H1 (cell line): Measurements from ENCODE around the gene GYPA. TPM values are rescaled to one million over a fixed set of nuclear protein-coding genes. Genes with fewer than 3 reads are reported as not detected.

Experiments
- GABPA ChIP-seq: IDR thresholded peaks from 2 replicates; pipeline ENCODE4 v1.6.1; 2011; ENCODE audit warnings: mild to moderate bottlenecking, low read length, moderate library complexity, borderline replicate concordance; ENCODE audit not compliant: insufficient read depth
- SIRT6 ChIP-seq: IDR thresholded peaks from one replicate; pipeline ENCODE4 v1.7.1; 2012; ENCODE audit warnings: low read length, inconsistent platforms
- TAF7 ChIP-seq: optimal IDR thresholded peaks from 2 replicates; pipeline ENCODE3; 2011; ENCODE audit warnings: low read depth, mild to moderate bottlenecking, inconsistent platforms, low read length, moderate library complexity, borderline replicate concordance
- polyA plus RNA-seq, 7 experiments: library from polyadenylated mRNA; depleted of rRNA in 3 of 7; stranded (reverse) in 5 of 7; unstranded in 2 of 7; fragments of >200 nt in 5 of 7; fragments of 200-250 nt in 2 of 7; gene quantifications; 1 replicate in 5 of 7; 2 replicates in 1 of 7; 4 replicates in 1 of 7; pipeline versions ENCODE4 v1.2.1 to v1.2.3, GENCODE V29; 2011 to 2013; ENCODE audit warnings: missing spikeins in 2 of 7, mixed read lengths in 2 of 7
- total RNA-seq: library from RNA; stranded (reverse); fragmentation: NEBNext Ultra II Directional; extraction: Animal tissue kit (Norgen Biotek cat#: 25700); gene quantifications from 2 replicates; pipeline ENCODE4 v1.2.1, GENCODE V29; 2021

GYPA gene
- total and polyA plus RNA-seq, 2 of the 8 experiments (the other 6 are each of a cell fraction or from before 2014, with no cell fraction given), result not detected

GRCh38 chr4:144115519-144115918 lies 25.0 kb downstream of the GYPA start (continued):
- TF ChIP-seq TAF7 (no peak), GABPA (no peak), SIRT6 (no peak)
- TF ChIP-seq, all 59 proteins: peak for 0
